Measurements from ENCODE around the gene RBP2. TPM values are rescaled to one million over a fixed set of nuclear protein-coding genes. Genes with fewer than 3 reads are reported as not detected.

The RBP2 gene
- total and polyA plus RNA-seq, 10 of the 15 experiments (the other 5 are each of a cell fraction or from before 2014, with no cell fraction given): not detected

DNA sequence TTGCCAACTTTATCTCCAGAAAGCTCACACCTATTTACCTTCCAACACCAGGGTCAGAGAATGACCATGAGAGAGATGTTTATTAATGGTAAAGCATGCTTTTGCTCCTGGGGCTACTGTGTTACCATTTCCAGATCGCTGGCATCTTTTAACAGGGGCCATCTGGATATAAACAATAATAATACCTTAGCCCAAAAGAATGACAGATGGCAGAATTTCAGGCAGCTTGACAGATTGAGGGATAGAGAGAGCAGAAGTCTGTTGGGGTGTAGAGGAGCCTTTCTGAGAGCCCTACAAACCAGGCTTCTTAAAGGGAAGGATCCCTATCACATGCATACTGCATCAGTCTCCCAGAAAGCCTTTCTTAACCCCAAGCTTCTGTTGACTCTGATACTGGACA is 45.5 kb upstream of the RBP2 start:
- H3K9ac ChIP-seq (ENCODE audit: control insufficient read depth, insufficient read depth, low read length): no peak overlapping the region
- H2AFZ ChIP-seq (ENCODE audit: control insufficient read depth, low read depth, low read length): no peak overlapping the region
- ChIA-PET CTCF (interaction anchor here (1.5 kb wide), 2 partner anchors 8 to 10 kb away, joined by 4 to 5 read pairs; no protein-coding TSS in a partner anchor), POLR2A (no interaction called here), RAD21 (ENCODE audit: unreplicated experiment) (no interaction called here), SMC1A (ENCODE audit: uncharacterized antibody, unreplicated experiment) (interaction anchor here (1.0 kb wide), 1 partner anchor 94 kb away, joined by 3 read pairs; no protein-coding TSS in a partner anchor)
- 0% methylated on average over 1 of the region's 1 CpG for WGBS (ENCODE audit: insufficient coverage, insufficient replicate concordance, low lambda C conversion rate, missing lambda C conversion rate)
- intact Hi-C loops (cut with micrococcal nuclease; ENCODE audit: unreplicated experiment): no loop called here
- BruUV-seq (replicated peaks): no TSS peak
- FAIRE-seq: no peak
- no peaks in the 10 kb centered on the region for H3K27me3 ChIP-seq (replicated peaks in 1 of 2; ENCODE audit: control insufficient read depth in 2 of 2, insufficient read depth in 2 of 2, low read length in 1 of 2)
- H3K9me3 ChIP-seq (replicated peaks; ENCODE audit: control insufficient read depth, insufficient read depth, low read length): no peaks in the 10 kb centered on the region
- no peaks in the 10 kb centered on the region for H3K79me2 ChIP-seq (ENCODE audit: control insufficient read depth, insufficient read depth, low read length)
- no peak for DNase-seq (ENCODE audit: low read depth, low spot score)
- H3K36me3 ChIP-seq (ENCODE audit: control insufficient read depth in 2 of 2, insufficient read depth in 2 of 2, low read length in 1 of 2): no peaks in the 10 kb centered on the region
- no peaks in the 10 kb centered on the region for H4K20me1 ChIP-seq (ENCODE audit: control insufficient read depth, insufficient read depth)
- H3K4me2 ChIP-seq (ENCODE audit: control insufficient read depth, insufficient read depth): no peak overlapping the region
- no peaks in the 10 kb centered on the region for H3K4me1 ChIP-seq (ENCODE audit: control insufficient read depth, insufficient read depth, low read length)
- in situ Hi-C loops (cut with MboI): no loop called here
- H3K4me3 ChIP-seq: no peak overlapping the region
- ATAC-seq: no peak
- no peak overlapping the region for H3K27ac ChIP-seq (ENCODE audit: control insufficient read depth, insufficient read depth)
- TF ChIP-seq FOXK2 (IDR thresholded peaks at IDR 0.05) (no peak), NR2C1 (IDR thresholded peaks at IDR 0.05) (no peak), EP300 (IDR thresholded peaks at IDR 0.05; ENCODE audit: borderline replicate concordance in 1 of 2, control insufficient read depth in 1 of 2, low read depth in 2 of 2, low read length in 2 of 2) (no peak), NR2C2 (IDR thresholded peaks at IDR 0.05; ENCODE audit: borderline replicate concordance, control insufficient read depth, insufficient read length, low read depth) (no peak), STAT3 (IDR thresholded peaks at IDR 0.05; ENCODE audit: low read depth, low read length) (no peak), SMAD5 (IDR thresholded peaks at IDR 0.05; ENCODE audit: low read depth) (no peak), RAD21 (IDR thresholded peaks at IDR 0.05; ENCODE audit: insufficient read depth, low read depth, low read length) (no peak), ZBED1 (IDR thresholded peaks at IDR 0.05; ENCODE audit: borderline replicate concordance) (no peak), TAF1 (IDR thresholded peaks at IDR 0.05; ENCODE audit: borderline replicate concordance, low read depth, low read length) (no peak), NFXL1 (IDR thresholded peaks at IDR 0.05; ENCODE audit: borderline replicate concordance) (no peak), KDM1A (IDR thresholded peaks at IDR 0.05; ENCODE audit: borderline replicate concordance) (no peak)
- TF ChIP-seq, protein P1, sequence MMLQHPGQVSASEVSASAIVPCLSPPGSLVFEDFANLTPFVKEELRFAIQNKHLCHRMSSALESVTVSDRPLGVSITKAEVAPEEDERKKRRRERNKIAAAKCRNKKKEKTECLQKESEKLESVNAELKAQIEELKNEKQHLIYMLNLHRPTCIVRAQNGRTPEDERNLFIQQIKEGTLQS (IDR thresholded peaks at IDR 0.05; ENCODE audit: borderline replicate concordance, extremely low read depth, low read depth, low read length): no peak
- TF ChIP-seq, protein P2, sequence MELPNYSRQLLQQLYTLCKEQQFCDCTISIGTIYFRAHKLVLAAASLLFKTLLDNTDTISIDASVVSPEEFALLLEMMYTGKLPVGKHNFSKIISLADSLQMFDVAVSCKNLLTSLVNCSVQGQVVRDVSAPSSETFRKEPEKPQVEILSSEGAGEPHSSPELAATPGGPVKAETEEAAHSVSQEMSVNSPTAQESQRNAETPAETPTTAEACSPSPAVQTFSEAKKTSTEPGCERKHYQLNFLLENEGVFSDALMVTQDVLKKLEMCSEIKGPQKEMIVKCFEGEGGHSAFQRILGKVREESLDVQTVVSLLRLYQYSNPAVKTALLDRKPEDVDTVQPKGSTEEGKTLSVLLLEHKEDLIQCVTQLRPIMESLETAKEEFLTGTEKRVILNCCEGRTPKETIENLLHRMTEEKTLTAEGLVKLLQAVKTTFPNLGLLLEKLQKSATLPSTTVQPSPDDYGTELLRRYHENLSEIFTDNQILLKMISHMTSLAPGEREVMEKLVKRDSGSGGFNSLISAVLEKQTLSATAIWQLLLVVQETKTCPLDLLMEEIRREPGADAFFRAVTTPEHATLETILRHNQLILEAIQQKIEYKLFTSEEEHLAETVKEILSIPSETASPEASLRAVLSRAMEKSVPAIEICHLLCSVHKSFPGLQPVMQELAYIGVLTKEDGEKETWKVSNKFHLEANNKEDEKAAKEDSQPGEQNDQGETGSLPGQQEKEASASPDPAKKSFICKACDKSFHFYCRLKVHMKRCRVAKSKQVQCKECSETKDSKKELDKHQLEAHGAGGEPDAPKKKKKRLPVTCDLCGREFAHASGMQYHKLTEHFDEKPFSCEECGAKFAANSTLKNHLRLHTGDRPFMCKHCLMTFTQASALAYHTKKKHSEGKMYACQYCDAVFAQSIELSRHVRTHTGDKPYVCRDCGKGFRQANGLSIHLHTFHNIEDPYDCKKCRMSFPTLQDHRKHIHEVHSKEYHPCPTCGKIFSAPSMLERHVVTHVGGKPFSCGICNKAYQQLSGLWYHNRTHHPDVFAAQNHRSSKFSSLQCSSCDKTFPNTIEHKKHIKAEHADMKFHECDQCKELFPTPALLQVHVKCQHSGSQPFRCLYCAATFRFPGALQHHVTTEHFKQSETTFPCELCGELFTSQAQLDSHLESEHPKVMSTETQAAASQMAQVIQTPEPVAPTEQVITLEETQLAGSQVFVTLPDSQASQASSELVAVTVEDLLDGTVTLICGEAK (IDR thresholded peaks at IDR 0.05; ENCODE audit: borderline replicate concordance): no peak
- TF ChIP-seq, protein P3, sequence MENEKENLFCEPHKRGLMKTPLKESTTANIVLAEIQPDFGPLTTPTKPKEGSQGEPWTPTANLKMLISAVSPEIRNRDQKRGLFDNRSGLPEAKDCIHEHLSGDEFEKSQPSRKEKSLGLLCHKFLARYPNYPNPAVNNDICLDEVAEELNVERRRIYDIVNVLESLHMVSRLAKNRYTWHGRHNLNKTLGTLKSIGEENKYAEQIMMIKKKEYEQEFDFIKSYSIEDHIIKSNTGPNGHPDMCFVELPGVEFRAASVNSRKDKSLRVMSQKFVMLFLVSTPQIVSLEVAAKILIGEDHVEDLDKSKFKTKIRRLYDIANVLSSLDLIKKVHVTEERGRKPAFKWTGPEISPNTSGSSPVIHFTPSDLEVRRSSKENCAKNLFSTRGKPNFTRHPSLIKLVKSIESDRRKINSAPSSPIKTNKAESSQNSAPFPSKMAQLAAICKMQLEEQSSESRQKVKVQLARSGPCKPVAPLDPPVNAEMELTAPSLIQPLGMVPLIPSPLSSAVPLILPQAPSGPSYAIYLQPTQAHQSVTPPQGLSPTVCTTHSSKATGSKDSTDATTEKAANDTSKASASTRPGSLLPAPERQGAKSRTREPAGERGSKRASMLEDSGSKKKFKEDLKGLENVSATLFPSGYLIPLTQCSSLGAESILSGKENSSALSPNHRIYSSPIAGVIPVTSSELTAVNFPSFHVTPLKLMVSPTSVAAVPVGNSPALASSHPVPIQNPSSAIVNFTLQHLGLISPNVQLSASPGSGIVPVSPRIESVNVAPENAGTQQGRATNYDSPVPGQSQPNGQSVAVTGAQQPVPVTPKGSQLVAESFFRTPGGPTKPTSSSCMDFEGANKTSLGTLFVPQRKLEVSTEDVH (IDR thresholded peaks at IDR 0.05; ENCODE audit: low read depth, partially characterized antibody): no peak

All from GM12878 (cell line).